ENCODE results near the gene NLRP1.
"Not testable (repeated sequence)": the region's sequence is repeated elsewhere in the genome, so short reads cannot be mapped to it uniquely, and the experiment has no call there.

The NLRP1 gene

DNA sequence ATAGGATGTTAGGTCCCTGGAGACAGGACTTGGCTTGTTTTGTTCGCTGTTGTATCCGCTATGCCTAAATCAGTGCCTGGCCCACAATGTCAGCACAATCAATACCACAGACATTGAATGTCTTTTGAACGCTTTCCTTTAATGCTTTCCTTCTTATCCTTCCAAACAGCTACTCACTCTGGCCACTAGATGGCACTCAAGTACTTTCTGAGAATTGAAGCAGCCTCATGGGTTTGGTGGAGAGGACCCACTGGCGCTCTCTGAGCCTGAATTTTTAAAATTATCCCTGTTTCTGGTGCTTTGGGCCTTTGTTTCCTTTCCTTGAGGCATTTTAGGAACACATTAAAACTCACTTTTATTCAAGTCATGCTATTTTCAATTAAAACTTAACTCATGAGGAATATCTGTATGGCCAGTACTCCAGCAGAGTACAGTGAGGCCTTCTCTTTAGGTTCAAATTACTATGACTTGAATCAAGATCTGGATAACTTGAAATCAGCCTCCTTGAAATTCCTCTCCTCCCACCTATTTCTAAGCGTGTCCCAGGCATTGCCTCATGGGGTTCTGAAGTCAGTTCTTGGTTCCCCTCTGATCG, 3.2 kb upstream of the NLRP1 start:
- DNase-seq (ENCODE audit: low read depth in 2 of 2), result peak in 1 of 2 donors; percentile 50

DNA sequence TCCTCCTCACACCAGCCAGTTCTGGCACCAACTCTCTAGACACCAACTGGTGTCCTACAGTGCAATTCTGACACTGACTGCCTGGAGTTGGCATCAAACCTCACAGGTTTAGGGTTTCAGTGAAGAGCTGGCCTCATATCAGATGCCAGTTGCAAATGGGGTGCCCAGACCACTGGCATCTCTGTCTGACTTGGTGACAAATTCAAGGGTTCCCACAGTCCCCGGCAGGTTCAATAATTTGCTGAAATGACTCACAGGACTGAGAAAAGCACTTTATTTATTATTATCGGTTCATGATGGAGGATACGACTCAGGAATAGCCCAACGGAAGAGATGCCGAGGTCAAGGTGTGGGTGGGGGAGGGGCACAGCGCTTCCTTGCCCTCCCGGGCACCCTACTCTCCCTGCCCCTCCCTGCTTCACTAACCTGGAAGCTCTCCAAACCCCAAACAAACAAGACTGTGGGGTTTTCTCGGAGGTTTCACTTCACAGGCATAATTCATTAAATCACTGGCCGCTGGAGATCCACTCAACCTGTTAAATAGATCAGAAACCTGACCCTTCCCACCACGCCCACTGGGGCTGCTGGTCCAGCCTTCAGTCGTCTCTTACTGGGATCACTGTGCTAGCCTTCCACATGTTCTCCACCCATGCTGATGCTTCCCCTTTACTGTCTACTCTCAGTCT, 1.7 kb upstream of the NLRP1 start:
- DNase-seq (ENCODE audit: low read depth in 2 of 2), result no peak

DNA sequence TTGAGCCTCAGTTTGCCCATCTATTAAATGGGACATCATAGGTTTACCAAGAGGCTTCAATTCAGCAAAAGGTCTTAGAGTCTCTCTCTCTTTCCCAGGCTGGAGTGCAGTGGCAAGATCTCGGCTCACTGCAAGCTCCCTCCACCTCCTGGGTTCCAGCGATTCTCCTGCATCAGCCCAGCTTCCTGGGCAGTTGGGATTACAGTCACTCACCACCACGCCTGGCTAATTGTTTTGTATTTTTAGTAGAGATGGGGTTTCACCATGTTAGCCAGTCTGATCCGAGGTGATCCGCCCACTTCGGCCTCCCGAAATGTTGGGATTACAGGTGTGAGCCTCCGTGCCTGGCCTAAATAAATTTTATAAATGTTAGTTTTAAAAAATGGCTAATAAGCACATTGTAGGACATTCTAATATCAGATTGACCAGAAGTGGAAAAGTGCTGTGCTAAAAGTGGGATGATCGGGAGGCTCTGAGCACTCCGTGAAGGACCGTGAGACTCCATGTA, 1.0 kb upstream of the NLRP1 start:
- no peak for DNase-seq (ENCODE audit: low read depth in 2 of 2)

DNA sequence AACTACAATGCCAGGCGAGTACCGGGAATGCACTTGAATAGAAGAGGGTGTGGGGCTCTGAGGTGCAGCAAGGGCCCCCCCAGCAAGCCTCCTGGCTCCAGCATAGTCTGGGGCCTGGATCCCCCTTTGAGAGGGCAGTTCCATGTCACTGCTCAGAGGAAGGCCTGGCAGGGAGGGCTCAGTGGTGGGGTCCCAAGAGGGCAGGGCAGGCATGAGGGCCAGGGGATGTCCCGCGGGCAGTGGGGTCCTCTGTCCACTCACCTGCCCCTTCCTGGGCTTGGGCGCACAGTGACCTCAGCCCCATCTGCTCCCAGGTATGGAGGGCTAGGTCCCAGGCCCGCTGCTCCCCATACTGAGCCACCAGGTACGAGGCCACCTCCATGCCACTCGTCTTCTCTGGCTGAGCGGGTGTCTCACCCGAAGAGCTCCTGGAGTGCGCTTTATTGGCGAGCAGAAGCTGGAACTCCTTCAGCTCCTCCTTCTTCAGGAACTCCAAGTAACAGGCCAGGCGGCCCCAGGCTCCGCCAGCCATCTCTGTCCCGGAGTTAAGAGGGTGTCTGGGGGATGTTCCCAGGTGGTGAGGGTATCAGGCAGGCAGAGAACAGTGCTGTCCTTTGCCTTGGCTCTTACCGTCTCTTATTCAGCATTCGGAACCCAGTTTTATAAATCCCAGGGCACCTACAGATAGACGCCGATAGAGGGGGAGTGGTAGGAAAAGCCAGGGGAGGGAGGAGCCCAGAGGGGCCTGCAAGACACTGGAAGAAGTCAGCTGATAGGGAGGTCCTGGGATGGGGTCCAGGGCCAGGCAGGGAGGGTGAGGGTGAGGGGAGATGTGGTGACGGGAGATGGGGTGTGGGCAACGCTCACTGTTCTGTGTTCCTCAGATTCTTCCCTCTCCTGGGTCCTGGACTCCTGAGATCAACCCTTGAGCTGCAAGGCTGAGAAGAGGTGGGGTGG, 605 bp downstream of the NLRP1 start:
- DNase-seq (ENCODE audit: low read depth in 2 of 2), result no peak

DNA sequence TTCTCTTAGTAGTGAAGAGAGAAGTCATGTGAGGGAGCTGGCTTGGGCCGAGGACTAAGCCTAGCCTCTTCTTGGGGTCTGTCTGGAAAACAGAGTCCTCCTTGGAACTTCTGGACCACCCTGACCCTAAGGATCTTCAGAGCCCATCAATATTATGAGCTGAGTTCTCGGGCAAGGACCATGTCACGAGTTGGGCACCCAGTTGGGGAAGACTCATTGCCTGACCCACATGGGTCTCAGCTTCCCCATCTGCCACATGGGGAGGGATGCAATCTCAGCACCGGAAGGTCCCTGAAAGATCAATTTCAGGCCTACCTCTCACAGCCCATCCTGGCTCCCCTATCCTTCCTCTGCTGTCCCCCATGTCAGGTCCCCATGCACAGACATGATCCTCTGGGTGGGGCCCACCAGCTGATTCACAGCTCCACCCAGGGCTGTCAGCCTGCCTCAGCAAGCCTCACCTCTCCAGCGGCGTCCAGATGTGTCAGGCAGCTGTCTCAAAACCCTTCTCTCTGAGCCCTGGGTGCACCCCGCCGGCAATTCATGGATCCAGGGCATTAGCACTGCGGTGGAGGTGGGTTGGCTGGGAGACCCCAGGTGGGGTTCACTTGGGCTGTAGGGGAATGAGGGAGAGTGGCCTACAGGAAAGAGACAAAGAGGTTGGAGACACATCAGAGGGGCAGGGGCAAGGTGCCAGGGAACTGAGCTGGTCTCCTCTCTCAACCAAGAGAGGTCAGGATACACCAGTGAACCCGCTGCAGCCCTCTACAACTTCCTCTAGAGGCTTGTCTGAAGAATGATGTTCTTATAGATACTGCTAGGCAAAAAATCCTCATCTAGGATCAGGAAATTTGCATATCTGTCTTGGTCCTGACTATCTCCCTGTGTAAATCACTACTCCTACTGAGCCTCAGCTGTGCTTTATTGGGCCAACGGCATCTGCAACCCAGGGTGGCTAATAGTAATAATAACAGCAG, 1.8 kb downstream of the NLRP1 start:
- DNase-seq (ENCODE audit: low read depth in 2 of 2), result no peak

DNA sequence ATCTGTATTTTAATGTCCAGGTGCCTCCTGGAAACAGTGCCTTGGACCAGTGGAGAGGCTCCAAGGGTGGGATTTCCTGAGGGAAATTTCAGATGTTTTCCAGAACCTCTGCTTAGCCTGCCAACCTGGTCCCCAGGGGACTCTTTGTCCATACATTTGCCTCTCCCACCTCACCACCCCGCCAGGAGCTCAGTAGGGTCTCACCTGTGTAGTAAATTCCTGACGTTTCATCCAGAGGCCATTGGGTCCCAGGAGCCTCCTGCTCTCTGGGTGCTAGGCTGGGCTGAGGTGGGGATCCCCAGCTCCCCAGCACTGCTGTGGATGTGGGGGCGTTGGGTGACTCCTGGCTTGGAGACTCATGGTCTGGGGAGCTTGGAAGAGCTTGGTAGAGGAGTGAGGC, 2.7 kb downstream of the NLRP1 start:
- no peak for DNase-seq (ENCODE audit: low read depth in 2 of 2)

DNA sequence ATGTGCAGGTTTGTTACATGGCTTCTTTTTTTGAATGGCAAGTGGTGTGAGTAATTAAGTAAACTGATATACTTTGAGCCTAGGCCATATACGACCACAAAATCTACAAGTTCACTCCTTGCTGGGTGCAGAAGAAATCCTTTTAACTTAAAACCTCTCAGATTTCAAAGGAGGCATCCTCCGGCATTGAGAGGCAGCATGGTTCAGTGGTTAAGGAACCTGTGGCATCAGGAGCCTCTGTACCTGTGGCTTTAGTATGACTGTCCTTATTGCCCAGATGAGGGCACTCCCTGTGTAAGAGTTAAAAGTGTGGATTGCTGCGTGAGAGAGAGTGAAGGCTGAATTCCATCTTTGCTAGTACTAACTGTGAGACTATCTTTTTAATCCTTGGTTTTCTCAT, 3.3 kb downstream of the NLRP1 start:
- DNase-seq (ENCODE audit: low read depth in 2 of 2), result no peak

DNA sequence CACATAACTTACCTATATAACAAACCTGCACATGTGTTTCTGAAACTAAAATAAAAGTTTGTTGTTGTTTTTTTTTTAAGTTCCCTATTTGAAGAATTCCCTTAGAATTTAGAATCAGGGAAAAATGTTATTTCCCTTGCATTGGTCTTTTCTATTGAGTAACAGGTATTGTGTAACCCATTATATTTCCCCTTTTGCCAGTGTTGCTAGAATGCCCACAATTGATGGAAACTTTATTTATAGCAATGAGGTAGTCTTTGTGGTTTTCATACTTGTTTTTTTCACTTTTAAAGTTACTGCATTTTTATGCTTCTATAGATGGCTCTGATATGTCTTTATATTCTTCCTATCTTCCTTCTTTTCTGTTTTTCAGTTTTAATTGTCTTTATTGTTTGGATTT, 3.9 kb downstream of the NLRP1 start:
- DNase-seq (ENCODE audit: low read depth in 2 of 2), result no peak

DNA sequence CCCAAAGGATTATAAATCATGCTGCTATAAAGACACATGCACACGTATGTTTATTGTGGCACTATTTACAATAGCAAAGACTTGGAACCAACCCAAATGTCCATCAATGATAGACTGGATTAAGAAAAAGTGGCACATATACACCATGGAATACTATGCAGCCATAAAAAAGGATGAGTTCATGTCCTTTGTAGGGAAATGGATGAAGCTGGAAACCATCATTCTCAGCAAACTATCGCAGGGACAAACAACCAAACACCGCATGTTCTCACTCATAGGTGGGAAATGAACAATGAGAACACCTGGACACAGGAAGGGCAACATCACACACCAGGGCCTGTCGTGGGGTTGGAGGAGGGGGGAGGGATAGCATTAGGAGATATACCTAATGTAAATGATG, 5.5 kb downstream of the NLRP1 start:
- not testable (repeated sequence) for DNase-seq (ENCODE audit: low read depth in 2 of 2)

DNA sequence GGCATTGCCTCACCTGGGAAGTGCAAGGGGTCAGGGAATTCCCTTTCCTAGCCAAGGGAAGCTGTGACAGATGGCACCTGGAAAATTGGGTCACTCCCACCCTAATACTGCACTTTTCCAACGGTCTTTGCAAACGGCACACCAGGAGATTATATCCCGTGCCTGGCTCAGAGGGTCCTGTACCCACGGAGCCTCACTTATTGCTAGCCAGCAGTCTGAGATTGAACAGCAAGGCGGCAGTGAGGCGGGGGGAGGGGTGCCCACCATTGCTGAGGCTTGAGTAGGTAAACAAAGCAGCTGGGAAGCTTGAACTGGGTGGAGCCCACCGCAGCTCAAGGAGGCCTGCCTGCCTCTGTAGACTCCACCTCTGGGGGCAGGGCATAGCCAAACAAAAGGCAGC, 11.3 kb downstream of the NLRP1 start:
- DNase-seq (ENCODE audit: low read depth in 2 of 2), result not testable (repeated sequence)

DNA sequence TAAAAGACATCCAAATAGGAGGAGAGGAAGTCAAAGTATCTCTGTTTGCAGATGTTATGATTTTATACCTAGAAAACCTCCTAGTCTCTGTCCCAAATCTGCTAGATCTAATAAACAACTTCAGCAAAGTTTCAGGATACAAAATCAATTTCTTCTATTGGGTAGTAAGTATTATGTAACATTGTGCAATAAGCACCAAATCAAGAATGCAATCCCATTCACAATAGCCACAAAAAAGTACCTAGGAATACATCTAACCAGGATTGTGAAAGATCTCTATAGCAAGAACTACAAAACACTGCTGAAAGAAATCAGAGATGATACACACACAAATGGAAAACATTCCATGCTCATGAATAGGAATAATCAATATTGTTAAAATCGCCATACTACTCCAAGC, 13.0 kb downstream of the NLRP1 start:
- DNase-seq (ENCODE audit: low read depth in 2 of 2), result no peak

DNA sequence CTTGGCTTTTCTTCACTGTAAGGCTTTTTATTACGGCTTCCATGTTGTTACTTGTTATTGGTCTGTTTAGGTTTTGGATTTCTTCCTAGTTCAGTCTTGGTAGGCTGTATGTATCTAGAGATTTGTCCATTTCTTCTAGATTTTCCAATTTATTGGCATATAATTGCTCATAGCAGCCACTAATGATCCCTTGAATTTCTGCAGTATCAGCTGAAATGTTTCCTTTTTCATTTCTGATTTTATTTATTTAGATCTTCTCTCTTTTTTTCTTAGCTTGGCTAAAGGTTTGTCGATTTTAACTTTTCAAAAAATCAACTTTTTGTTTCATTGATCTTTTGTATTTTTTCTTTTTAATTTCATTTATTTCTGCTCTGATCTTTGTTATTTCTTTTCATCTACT, 18.5 kb downstream of the NLRP1 start:
- DNase-seq (ENCODE audit: low read depth in 2 of 2), result no peak

DNA sequence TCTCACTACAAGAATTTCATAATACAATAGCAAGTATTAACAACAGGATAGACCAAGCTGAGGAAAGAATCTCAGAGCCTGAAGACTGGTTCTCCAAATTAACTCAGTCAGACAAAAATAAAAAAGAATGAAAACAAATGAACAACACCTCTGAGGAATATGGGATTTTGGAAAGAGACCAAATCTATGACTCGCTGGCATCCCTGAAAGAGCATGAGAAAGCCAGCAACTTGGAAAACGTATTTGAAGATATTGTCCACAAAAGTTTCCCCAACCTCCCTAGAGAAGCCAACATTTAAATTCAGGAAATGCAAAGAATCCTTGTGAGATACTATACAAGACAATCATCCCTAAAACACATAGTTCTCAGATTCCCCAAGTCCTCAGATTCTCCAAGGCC, 20.9 kb downstream of the NLRP1 start:
- DNase-seq (ENCODE audit: low read depth in 2 of 2), result no peak

DNA sequence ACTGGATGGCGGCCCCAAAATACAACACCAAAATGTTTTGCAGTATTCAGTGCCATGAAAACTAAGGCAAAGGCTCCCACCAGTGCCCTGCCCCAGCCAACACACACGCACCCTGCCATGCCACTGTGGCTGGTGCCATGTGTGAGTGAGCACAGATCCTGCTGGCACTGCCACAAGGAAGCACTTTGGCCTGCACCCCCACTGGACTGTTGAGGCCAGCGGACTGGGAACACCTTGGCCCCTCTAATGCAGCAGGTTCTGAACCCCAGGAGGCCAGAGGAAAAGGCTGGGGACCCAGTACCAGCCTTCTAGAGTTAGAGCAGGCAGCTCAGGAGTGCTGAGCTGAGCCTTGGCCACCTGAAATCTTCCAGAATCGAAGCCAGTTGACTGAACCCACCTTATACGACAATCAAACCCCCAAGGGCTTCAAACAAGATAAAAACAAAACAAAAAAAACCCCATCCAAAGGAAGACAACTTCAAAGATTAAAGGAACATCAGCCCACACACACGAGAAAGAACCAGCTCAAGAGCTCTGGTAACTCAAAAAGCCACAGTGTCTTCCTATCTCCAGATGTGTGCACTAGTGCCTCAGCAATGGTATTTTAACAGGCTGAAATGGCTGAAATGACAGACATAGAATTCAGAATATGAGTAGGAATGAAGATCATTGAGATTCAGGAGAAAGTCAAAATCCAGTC, 21.5 kb downstream of the NLRP1 start:
- DNase-seq (ENCODE audit: low read depth in 2 of 2), result no peak

DNA sequence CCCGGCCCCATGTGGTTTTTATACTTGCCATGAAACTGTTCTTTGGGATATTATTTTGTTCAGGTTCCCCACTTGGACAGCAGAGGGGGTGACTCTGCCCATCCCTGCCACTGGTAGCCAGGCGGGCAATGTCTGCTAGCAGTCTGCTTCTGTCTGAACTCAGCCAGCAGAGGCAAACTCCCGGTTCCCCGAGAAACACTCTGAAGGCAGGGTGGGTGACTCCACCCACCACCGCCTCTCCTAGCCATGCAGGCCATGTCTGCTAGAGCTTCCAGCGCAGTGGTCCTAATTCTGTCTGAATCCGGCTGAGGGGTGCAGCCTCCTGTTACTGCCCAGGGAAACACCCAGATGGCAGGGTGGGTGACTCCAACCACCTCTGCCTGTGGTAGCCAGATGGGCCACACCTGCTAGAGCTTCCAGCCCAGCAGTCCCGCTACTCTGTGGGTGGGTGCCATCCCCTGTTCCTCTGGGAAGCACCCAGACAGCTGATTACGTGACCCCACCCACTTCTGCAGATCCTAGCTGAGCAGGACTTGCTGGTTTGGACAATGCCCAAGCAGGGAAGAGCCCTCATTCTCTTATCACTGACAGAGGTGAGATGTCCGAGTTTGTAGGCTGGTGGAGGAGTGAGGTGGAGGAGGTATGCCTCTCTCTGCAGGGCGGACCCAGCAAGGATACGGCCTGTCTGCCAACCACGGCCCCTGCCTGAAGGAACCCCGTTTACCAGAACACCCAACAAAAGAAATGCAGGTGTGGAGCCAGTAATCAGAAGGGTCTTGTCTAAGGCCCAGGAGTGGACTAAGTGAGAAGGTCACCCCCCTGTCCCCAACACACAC, 22.4 kb downstream of the NLRP1 start:
- DNase-seq (ENCODE audit: low read depth in 2 of 2), result no peak

DNA sequence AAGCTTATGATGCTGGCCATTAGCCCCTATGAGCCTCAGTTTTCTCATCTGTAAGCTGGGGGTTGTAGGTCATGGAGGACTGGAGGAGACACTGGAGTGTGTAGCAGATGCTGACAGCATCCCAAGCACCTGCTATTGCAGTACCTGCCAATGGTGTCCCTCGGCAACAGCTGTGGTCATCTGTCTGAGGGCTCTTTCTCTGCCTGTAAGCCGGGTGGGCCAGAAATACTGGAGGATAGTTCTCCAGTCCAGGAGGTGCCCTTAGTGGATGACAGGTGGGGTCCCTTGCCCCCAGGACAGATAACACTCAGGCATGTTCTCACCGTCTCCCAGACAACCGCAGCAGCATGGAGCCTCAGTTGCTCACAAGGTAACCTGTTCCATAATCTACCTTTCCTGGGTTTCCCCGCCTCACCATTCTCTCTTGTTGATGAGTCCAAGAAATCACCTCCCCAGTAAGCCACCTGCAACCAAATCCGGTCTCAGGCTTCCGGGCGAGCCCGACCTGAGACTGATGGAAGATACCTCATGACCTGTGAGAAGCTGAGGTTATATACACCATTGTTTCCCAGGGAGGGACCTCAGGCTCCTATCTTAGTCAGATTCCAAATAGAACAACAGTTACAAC, 23.8 kb downstream of the NLRP1 start:
- DNase-seq (ENCODE audit: low read depth in 2 of 2), result no peak

DNA sequence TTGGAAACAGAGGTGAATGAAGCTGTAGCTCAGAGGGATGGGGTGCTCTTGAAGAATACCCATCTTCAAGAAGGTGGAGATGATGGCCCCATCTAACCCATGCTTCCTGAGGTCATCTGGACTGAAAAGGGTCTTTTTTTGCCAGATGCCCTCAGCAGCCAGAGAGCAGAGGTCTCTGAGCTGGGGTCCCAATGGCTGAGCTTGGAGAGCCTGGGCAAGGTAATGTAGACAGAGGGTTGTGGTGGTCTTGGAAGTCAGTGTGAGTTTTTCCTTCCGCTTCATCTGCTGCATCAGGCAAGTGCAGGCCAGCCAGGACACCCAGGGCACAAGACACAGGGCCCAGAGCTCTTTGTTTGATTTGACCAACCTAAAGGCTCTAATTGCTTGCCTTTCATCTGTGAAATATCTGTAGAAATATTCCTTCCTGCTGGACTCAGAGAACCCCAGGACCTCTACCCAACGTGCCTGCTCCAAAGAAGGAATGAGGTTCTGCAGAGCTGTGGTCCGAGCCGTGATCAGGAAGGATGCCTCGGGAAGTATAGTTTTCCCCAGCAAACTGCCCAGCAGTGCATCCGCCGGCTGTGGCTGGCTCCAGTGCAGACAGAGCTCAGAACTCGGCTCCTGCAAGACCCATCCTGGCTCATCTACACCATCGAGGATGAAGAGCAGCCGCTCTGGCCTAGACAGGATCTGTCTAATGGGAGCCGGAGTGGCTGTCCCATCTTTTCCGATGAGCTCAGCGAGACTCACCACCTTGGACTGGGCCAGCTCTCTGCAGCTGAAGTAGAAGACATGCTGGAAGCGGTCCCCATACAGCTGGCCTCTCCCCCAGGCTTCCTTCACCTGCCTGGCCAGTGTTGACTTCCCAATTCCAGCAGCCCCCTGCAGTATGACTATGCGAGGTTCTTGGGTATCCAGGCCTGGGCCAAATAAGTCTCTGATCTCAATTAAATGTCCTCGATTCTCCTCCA, 25.2 kb downstream of the NLRP1 start:
- no peak for DNase-seq (ENCODE audit: low read depth in 2 of 2)

DNA sequence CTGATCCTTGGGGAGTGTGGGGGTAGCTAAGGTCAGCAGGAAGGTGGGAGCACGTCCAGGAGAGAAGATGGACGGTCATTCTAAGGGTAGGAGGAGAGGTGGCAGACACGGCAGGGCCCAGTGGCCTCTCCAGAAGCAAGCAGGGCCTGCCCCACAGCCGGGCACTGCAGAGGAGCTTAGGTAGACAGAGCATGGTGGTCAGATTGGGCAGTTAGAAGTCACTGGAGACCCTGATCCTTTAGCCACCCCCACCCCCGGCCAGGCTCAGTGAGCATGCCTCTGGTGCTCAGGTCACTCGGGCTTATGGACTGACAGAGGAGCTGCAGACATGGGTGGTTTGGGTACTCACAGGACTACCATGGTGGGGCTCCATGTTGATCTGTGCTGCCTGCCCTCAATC, 26.3 kb downstream of the NLRP1 start:
- no peak for DNase-seq (ENCODE audit: low read depth in 2 of 2)

Data from stimulated activated CD8-positive, alpha-beta memory T cell treated with anti-CD3 and anti-CD28 coated beads, Interleukin-7, amount 100 ng/mL, for 4 hours (primary cell).